ENCODE results near the gene UTS2B. TPM values are rescaled to one million over a fixed set of nuclear protein-coding genes. Genes with fewer than 3 reads are reported as not detected.
A peak's percentile ranks its signal among the peaks of the same experiment; 100 is the strongest.

The UTS2B gene
- total and polyA plus RNA-seq, 2 of the 13 experiments (the other 11 are each of a cell fraction or from before 2014, with no cell fraction given) = 0.03 to 0.46 TPM

- 0 out of 2 replicates have a peak, but pooled peaks have one; percentile 22 for TF ChIP-seq EHMT2 (IDR thresholded peaks at IDR 0.05; ENCODE audit: borderline replicate concordance, low read depth, low read length)
- TF ChIP-seq PAXIP1 (CRISPR knock-in tag; conservative IDR thresholded peaks at IDR 0.05) = peak; percentile 84
- TF ChIP-seq ZNF704 (CRISPR knock-in tag; IDR thresholded peaks at IDR 0.05; ENCODE audit: borderline replicate concordance) = no peak
- peak; percentile 93 for TF ChIP-seq AHDC1 (CRISPR knock-in tag; IDR thresholded peaks at IDR 0.05; ENCODE audit: borderline replicate concordance)
- TF ChIP-seq ADNP (CRISPR knock-in tag; IDR thresholded peaks at IDR 0.05) = no peak
- 0 out of 2 replicates have a peak, but pooled peaks have one; percentile 62 for TF ChIP-seq ZHX1 (CRISPR knock-in tag; IDR thresholded peaks at IDR 0.05; ENCODE audit: low read depth)
- no peak for TF ChIP-seq SUZ12 (IDR thresholded peaks at IDR 0.05; ENCODE audit: low read depth, low read length)
- no peak for TF ChIP-seq CENPT (CRISPR knock-in tag; IDR thresholded peaks at IDR 0.05; ENCODE audit: low read depth)
- peak; percentile 47 for TF ChIP-seq ZNF691 (CRISPR knock-in tag; IDR thresholded peaks at IDR 0.05; ENCODE audit: borderline replicate concordance, low read depth)
- TF ChIP-seq MATR3 (CRISPR knock-in tag; IDR thresholded peaks at IDR 0.05) = no peak
- TF ChIP-seq MXD4 (CRISPR knock-in tag; IDR thresholded peaks at IDR 0.05) = no peak
These were observed 1.2 kb downstream of the UTS2B start, which contains the start of gene CCDC50 (continued) for GRCh38 chr3:191328962-191329653.
